Fibroblast of peridontal ligament (primary cell): ENCODE results near the gene GJB5.

Source experiments
- DNase-seq: peaks from one replicate; pipeline ENCODE4 v3.0.0-alpha.2; 2010; ENCODE audit errors: extremely low read depth

GJB5 gene

GRCh38 chr1:34776911-34777310, 22.1 kb downstream of the GJB5 start:
- DNase-seq: no peak

GRCh38 chr1:34777519-34778321, 22.9 kb downstream of the GJB5 start:
- no peak for DNase-seq

- DNase-seq: no peak
Observed at GRCh38 chr1:34778381-34778780, 23.5 kb downstream of the GJB5 start.

- DNase-seq: no peak
Observed at GRCh38 chr1:34779005-34779404, 24.2 kb downstream of the GJB5 start.

GRCh38 chr1:34779526-34779925, 24.7 kb downstream of the GJB5 start:
- no peak for DNase-seq

GRCh38 chr1:34779962-34780361, 25.1 kb downstream of the GJB5 start:
- no peak for DNase-seq

- DNase-seq: no peak
Observed at GRCh38 chr1:34780528-34780927, 25.7 kb downstream of the GJB5 start.

GRCh38 chr1:34781071-34781843, 26.4 kb downstream of the GJB5 start, which contains the start of gene GJB3:
Gene GJB3 (plus strand): TSS chr1:34781214. CDS start chr1:34784763, 3,549 bp downstream.
- DNase-seq: no peak

GRCh38 chr1:34781844-34782391, 27.1 kb downstream of the GJB5 start:
- DNase-seq: no peak

GRCh38 chr1:34784751-34785221, 29.9 kb downstream of the GJB5 start:
- DNase-seq: no peak

- DNase-seq: no peak
Observed at GRCh38 chr1:34785231-34785874, 30.5 kb downstream of the GJB5 start.

GRCh38 chr1:34785875-34786470, 31.1 kb downstream of the GJB5 start:
- DNase-seq: no peak

- peak; percentile 75 for DNase-seq
Observed at GRCh38 chr1:34786521-34787325, 31.9 kb downstream of the GJB5 start.

GRCh38 chr1:34787461-34788420, 32.9 kb downstream of the GJB5 start:
- DNase-seq: peak; percentile 36

- DNase-seq: peak; percentile 25
Observed at GRCh38 chr1:34790985-34791384, 36.1 kb downstream of the GJB5 start.

GRCh38 chr1:34792424-34792823, 37.6 kb downstream of the GJB5 start:
- no peak for DNase-seq

- DNase-seq: no peak
Observed at GRCh38 chr1:34792868-34793727, 38.3 kb downstream of the GJB5 start, which contains the start of gene GJA4. Gene GJA4 (plus strand): TSS chr1:34792999. CDS start chr1:34794214, 1,215 bp downstream.

- DNase-seq: no peak
Observed at GRCh38 chr1:34794001-34794789, 39.3 kb downstream of the GJB5 start.
